ENCODE results near the gene NR1I2. TPM values are rescaled to one million over a fixed set of nuclear protein-coding genes. Genes with fewer than 3 reads are reported as not detected.

The NR1I2 gene
- total RNA-seq, 1 experiment from 2014 or later: not detected

DNA sequence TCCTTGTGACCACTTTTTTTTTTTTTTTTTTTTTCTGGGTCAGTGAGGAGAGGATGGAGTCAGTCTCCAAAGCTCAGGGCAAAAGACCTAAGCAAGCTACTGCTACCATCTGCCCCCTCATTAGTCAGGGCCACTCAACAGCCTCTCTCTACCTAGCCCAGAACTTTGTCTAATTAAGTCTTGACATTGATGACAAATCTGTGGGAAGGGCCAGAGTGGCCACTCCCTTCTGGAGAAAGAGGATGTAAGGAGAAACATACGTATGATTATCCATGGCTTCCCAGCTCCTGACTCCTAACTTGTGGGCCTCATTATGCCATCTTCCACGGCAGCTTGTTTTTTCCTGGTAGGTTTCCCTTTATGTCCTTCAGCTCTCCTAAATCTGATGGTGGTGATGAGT is 37.9 kb downstream of the NR1I2 start:
- H3K36me3 Mint-ChIP-seq (ENCODE audit: insufficient read depth, unreplicated experiment): peaks cover 5% of the 10 kb centered on the region
- H3K27me3 Mint-ChIP-seq (ENCODE audit: insufficient read depth, unreplicated experiment): peaks cover 6% of the 10 kb centered on the region
- no peaks in the 10 kb centered on the region for H3K9me3 Mint-ChIP-seq (ENCODE audit: unreplicated experiment)
- ChIA-PET CTCF (interaction anchor here (0.6 to 0.7 kb wide), 2 partner anchors 12 to 137 kb away, joined by 3 read pairs; no protein-coding TSS in a partner anchor), POLR2A (interaction anchor here (0.7 kb wide), 1 partner anchor 344 kb away, joined by 3 read pairs; no protein-coding TSS in a partner anchor)
- TF ChIP-seq CTCF (IDR thresholded peaks at IDR 0.05; ENCODE audit: unreplicated experiment): no peak
- intact Hi-C loops (cut with micrococcal nuclease): loop anchor here (5.0 kb wide), 1 partner anchor 362 kb away; no protein-coding TSS in a partner anchor
- DNase-seq (ENCODE audit: unreplicated experiment): peak; percentile 14
- BruUV-seq (replicated peaks): no TSS peak
- H3K27ac Mint-ChIP-seq (ENCODE audit: low read depth, unreplicated experiment): no peak overlapping the region
- H3K4me1 Mint-ChIP-seq (ENCODE audit: insufficient read depth, unreplicated experiment): no peaks in the 10 kb centered on the region
- no peak overlapping the region for H3K4me3 Mint-ChIP-seq (ENCODE audit: unreplicated experiment)

GRCh38 chr3:119825820-119826219 is 43.9 kb downstream of the NR1I2 start:
- ChIA-PET CTCF (interaction anchor here (0.6 to 0.7 kb wide), 2 partner anchors 13 to 442 kb away, joined by 3 read pairs; no protein-coding TSS in a partner anchor), POLR2A (no interaction called here)
- H3K36me3 Mint-ChIP-seq (ENCODE audit: insufficient read depth, unreplicated experiment): peaks cover 24% of the 10 kb centered on the region
- TF ChIP-seq CTCF (IDR thresholded peaks at IDR 0.05; ENCODE audit: unreplicated experiment): no peak
- H3K9me3 Mint-ChIP-seq (ENCODE audit: unreplicated experiment): no peaks in the 10 kb centered on the region
- no peak for DNase-seq (ENCODE audit: unreplicated experiment)
- no peak overlapping the region for H3K4me3 Mint-ChIP-seq (ENCODE audit: unreplicated experiment)
- TSS peak; percentile 10 for BruUV-seq (replicated peaks)
- no peak overlapping the region for H3K27ac Mint-ChIP-seq (ENCODE audit: low read depth, unreplicated experiment)
- H3K4me1 Mint-ChIP-seq (ENCODE audit: insufficient read depth, unreplicated experiment): no peaks in the 10 kb centered on the region
- intact Hi-C loops (cut with micrococcal nuclease): no loop called here
- no peaks in the 10 kb centered on the region for H3K27me3 Mint-ChIP-seq (ENCODE audit: insufficient read depth, unreplicated experiment)

- Mint-ChIP-seq H3K4me1 (ENCODE audit: insufficient read depth, unreplicated experiment) (no peaks in the 10 kb centered on the region), H3K36me3 (ENCODE audit: insufficient read depth, unreplicated experiment) (peaks cover 24% of the 10 kb centered on the region), H3K4me3 (ENCODE audit: unreplicated experiment) (no peak overlapping the region), H3K9me3 (ENCODE audit: unreplicated experiment) (no peaks in the 10 kb centered on the region), H3K27me3 (ENCODE audit: insufficient read depth, unreplicated experiment) (no peaks in the 10 kb centered on the region), H3K27ac (ENCODE audit: low read depth, unreplicated experiment) (no peak overlapping the region)
- TF ChIP-seq CTCF (IDR thresholded peaks at IDR 0.05; ENCODE audit: unreplicated experiment): no peak
- intact Hi-C loops (cut with micrococcal nuclease): no loop called here
- BruUV-seq (replicated peaks): no TSS peak
- no peak for DNase-seq (ENCODE audit: unreplicated experiment)
- POLR2A ChIA-PET: interaction anchor here (0.6 kb wide), 2 partner anchors 329 to 1958 kb away, joined by 3 read pairs; no protein-coding TSS in a partner anchor
- CTCF ChIA-PET: interaction anchor here (0.6 kb wide), 1 partner anchor 731 kb away, joined by 3 read pairs; no protein-coding TSS in a partner anchor
These were observed 45.1 kb downstream of the NR1I2 start for GRCh38 chr3:119826711-119827608.

DNA sequence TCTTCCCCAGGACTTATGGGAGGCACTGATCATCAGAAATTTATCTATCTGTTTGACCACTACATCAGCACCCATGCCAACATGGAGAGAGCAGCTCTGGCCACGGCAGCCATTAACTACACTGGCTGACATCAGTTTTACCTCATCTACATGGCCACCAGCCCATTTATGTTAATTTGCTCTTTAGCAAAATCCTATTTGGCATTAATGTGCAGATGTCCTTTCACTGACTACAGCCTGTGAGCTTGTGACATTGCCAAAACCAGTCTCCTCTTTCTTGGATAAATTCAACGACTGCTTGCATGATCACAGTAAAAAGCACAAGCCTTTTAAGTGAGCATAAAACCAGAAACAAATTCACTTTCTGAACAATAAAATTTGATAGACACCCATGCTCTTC is 47.5 kb downstream of the NR1I2 start:
- no peaks in the 10 kb centered on the region for H3K4me1 Mint-ChIP-seq (ENCODE audit: insufficient read depth, unreplicated experiment)
- ChIA-PET POLR2A (no interaction called here), CTCF (interaction anchor here (1.0 to 1.8 kb wide), 3 partner anchors 9 to 588 kb away, joined by 3 to 6 read pairs (median 3); no protein-coding TSS in a partner anchor)
- no peak overlapping the region for H3K4me3 Mint-ChIP-seq (ENCODE audit: unreplicated experiment)
- BruUV-seq (replicated peaks): no TSS peak
- no peaks in the 10 kb centered on the region for H3K27me3 Mint-ChIP-seq (ENCODE audit: insufficient read depth, unreplicated experiment)
- no peaks in the 10 kb centered on the region for H3K9me3 Mint-ChIP-seq (ENCODE audit: unreplicated experiment)
- H3K27ac Mint-ChIP-seq (ENCODE audit: low read depth, unreplicated experiment): no peak overlapping the region
- TF ChIP-seq CTCF (IDR thresholded peaks at IDR 0.05; ENCODE audit: unreplicated experiment): no peak
- intact Hi-C loops (cut with micrococcal nuclease): no loop called here
- H3K36me3 Mint-ChIP-seq (ENCODE audit: insufficient read depth, unreplicated experiment): peaks cover 25% of the 10 kb centered on the region
- DNase-seq (ENCODE audit: unreplicated experiment): no peak

All from MCF 10A (cell line).